Activated B cell treated with CpG ODN at 0.5 μM for 24 hours (primary cell): Measurements from ENCODE around the gene AUP1. TPM values are rescaled to one million over a fixed set of nuclear protein-coding genes. Genes with fewer than 3 reads are reported as not detected.

ENCODE experiments used
- ATAC-seq: fragments of 200-7000 bp; cut with Tn5 transposase; one replicate; pipeline ENCODE4 v1.10.0; 2021; ENCODE audit warnings: low read depth, mild to moderate bottlenecking, moderate library complexity
- CTCF ChIA-PET: fragments of 350-600 bp; sonication (Branson Sonifier 250); formaldehyde crosslinking; loops from one replicate; lab custom pipeline; 2021; ENCODE audit warnings: antibody characterized with exemption; lab: Charles Lee
- POLR2A ChIA-PET: fragments of 350-600 bp; sonication (Branson Sonifier 250); formaldehyde crosslinking; loops from one replicate; lab custom pipeline; 2021; ENCODE audit warnings: antibody characterized with exemption; lab: Charles Lee
- DNase-seq: peaks from one replicate; pipeline ENCODE4 v3.0.0; 2022
- H3K27ac Mint-ChIP-seq: one replicate; pipeline ENCODE4 v1.8.0; 2020; ENCODE audit warnings: mixed read lengths
- H3K27me3 Mint-ChIP-seq: one replicate; pipeline ENCODE4 v1.8.0; 2021; ENCODE audit warnings: mixed read lengths
- H3K36me3 Mint-ChIP-seq: one replicate; pipeline ENCODE4 v1.8.0; 2021; ENCODE audit warnings: low read depth, mixed read lengths
- H3K4me1 Mint-ChIP-seq: one replicate; pipeline ENCODE4 v1.8.0; 2021; ENCODE audit warnings: mixed read lengths
- H3K4me3 Mint-ChIP-seq: one replicate; pipeline ENCODE4 v1.8.0; 2020; ENCODE audit warnings: mild to moderate bottlenecking, mixed read lengths
- H3K9me3 Mint-ChIP-seq: one replicate; pipeline ENCODE4 v1.8.0; 2020; ENCODE audit warnings: mixed read lengths
- intact Hi-C: fragments of 100-400 bp; cut with micrococcal nuclease; formaldehyde crosslinking; loops from one replicate; pipeline ENCODE4 v1.15.1; 2024
- total RNA-seq: library from RNA; stranded (reverse); gene quantifications from 2 replicates; pipeline ENCODE4 v1.2.3, GENCODE V29; 2022
- TF ChIP-seq, protein P1 (sequence below): fragments of 200-600 bp; IDR thresholded peaks from one replicate; pipeline ENCODE4 v1.8.0; 2022; ENCODE audit warnings: antibody characterized with exemption, mild to moderate bottlenecking

AUP1 gene
- total RNA-seq, 1 donor from 2014 or later: 177 TPM

DNA sequence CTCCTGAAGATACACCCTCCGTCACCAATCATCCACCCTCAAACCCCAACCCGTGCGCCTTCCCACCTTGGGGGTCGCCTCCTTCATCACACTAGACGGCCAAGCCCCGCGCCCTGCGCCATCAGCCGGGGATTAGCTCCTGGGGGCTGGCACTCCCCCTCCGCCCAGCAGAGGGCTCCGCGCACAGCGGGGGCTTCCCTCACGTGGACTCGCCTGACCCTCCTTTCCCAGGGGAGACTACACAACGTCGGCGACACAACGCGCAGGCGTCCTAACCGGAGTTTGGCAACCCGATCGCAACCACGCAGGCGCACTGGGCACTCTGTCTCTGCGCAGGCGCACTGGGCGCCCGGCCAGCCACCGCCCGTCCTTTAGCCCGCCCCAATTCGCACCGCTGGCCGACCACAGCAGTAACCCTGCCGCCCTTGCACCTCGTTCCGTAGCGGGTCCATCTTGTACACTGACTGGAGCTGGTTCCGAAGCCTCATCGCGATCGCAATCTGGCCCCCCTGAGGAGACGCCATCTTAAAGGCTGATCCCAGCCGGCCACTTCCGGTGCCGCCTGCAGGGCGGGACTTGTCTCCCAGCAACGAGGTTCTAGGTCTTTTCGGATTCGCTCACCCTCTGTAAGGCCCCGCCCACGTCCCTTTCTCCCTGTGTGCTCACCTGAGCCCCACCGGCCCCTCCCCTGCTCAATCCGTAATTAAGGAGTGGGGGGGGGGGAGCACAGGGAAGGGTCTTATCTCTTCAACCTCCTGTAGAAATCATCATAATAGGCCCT is 22.2 kb downstream of the AUP1 start, which contains the start of gene PCGF1:
Gene PCGF1, minus strand, starts transcription at position 551 of the 781 bp plus-strand sequence. Its CDS starts 27 bp downstream, at position 524.
- H3K4me1 Mint-ChIP-seq: peaks cover 52% of the 10 kb centered on the region
- DNase-seq (peak; percentile 99), ATAC-seq (peak; percentile 85)
- CTCF ChIA-PET: interaction anchor here (0.9 to 3.2 kb wide), 9 partner anchors 9 to 81 kb away, joined by 3 to 30 read pairs (median 5); partner anchors contain the start of genes AUP1, CCDC142, HTRA2 and TTC31
- POLR2A ChIA-PET: interaction anchor here (0.6 to 5.6 kb wide), 16 partner anchors 9 to 1185 kb away, joined by 3 to 63 read pairs (median 7); partner anchors contain the start of genes AUP1, CCDC142, DQX1 and HTRA2
- H3K27ac Mint-ChIP-seq: peak within 1 kb of the TSS; percentile 100
- TF ChIP-seq, protein P1, sequence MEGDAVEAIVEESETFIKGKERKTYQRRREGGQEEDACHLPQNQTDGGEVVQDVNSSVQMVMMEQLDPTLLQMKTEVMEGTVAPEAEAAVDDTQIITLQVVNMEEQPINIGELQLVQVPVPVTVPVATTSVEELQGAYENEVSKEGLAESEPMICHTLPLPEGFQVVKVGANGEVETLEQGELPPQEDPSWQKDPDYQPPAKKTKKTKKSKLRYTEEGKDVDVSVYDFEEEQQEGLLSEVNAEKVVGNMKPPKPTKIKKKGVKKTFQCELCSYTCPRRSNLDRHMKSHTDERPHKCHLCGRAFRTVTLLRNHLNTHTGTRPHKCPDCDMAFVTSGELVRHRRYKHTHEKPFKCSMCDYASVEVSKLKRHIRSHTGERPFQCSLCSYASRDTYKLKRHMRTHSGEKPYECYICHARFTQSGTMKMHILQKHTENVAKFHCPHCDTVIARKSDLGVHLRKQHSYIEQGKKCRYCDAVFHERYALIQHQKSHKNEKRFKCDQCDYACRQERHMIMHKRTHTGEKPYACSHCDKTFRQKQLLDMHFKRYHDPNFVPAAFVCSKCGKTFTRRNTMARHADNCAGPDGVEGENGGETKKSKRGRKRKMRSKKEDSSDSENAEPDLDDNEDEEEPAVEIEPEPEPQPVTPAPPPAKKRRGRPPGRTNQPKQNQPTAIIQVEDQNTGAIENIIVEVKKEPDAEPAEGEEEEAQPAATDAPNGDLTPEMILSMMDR: no peak
- peak within 1 kb of the TSS; percentile 96 for H3K4me3 Mint-ChIP-seq
- intact Hi-C loops: loop anchor here (1.0 to 10.0 kb wide), 10 partner anchors 9 to 327 kb away; partner anchors contain the start of genes AUP1, DOK1, HK2 and HTRA2
- H3K9me3 Mint-ChIP-seq: no peaks in the 10 kb centered on the region
- H3K27me3 Mint-ChIP-seq: peaks cover 24% of the 10 kb centered on the region
- peaks cover 33% of the 10 kb centered on the region for H3K36me3 Mint-ChIP-seq

DNA sequence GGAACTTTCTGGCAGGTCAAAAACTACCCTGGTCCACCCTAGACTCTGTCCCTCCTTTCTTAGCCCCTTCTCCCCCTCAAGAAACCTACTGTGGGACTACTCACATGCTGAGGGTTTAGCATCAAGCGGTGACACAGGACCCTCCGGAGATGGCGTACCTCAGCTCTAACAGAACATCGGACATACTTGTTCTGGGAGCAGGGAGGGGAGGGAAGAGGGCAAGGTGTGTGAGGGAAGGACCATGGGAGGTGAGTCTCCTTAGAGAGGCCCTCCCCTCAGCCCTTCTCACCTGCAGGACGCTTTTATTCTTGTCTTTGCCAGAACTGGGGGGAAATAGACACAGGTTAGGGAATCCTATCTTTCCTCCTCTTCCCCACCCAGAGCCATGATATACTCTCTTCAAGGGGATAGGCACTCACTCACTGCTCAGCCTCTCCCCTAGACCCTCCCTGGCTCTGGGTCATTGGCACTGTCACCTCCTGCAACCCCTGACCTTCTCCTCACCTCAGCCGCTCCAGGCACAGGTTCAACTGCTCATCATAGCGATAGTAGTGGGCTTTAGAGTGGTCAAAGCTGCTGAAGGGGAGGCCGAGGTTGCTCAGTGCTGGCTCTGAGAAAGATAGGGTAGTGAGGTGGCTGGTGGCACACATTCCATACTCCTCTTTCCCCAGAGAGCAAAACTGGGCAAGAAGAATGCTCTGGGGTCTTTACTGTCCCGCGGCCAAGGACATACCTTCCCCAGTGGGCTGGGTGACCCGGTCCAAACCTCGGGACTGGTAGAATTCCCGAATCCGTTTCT is 23.9 kb downstream of the AUP1 start:
- TF ChIP-seq, protein P1: no peak
- POLR2A ChIA-PET: interaction anchor here (2.7 to 5.6 kb wide), 3 partner anchors 10 to 25 kb away, joined by 18 to 63 read pairs (median 35); partner anchors contain the start of genes AUP1, HTRA2 and TLX2
- Mint-ChIP-seq H3K27me3 (peaks cover 28% of the 10 kb centered on the region), H3K36me3 (peaks cover 33% of the 10 kb centered on the region), H3K4me1 (peaks cover 58% of the 10 kb centered on the region), H3K9me3 (no peaks in the 10 kb centered on the region), H3K27ac (no peak overlapping the region), H3K4me3 (no peak overlapping the region)
- ATAC-seq (no peak), DNase-seq (no peak)
- CTCF ChIA-PET: interaction anchor here (1.4 to 3.2 kb wide), 4 partner anchors 23 to 83 kb away, joined by 4 to 30 read pairs (median 14); partner anchors contain the start of genes CCDC142 and TTC31
- intact Hi-C loops: loop anchor here (10.0 kb wide), 2 partner anchors 149 to 329 kb away; partner anchors contain the start of genes HK2 and SEMA4F

GRCh38 chr2:74504591-74504990 is 24.9 kb downstream of the AUP1 start:
- H3K36me3 Mint-ChIP-seq: peaks cover 33% of the 10 kb centered on the region
- no peak for ATAC-seq
- peaks cover 65% of the 10 kb centered on the region for H3K4me1 Mint-ChIP-seq
- H3K9me3 Mint-ChIP-seq: no peaks in the 10 kb centered on the region
- TF ChIP-seq, protein P1: no peak
- ChIA-PET POLR2A (interaction anchor here (1.1 to 2.8 kb wide), 5 partner anchors 11 to 84 kb away, joined by 3 to 35 read pairs (median 4); partner anchors contain the start of genes AUP1, DQX1, HTRA2 and INO80B), CTCF (interaction anchor here (1.0 to 2.5 kb wide), 3 partner anchors 32 to 85 kb away, joined by 3 to 12 read pairs (median 8); partner anchors contain the start of gene MRPL53)
- H3K4me3 Mint-ChIP-seq: peak overlapping the region; percentile 63
- intact Hi-C loops: loop anchor here (10.0 kb wide), 2 partner anchors 150 to 330 kb away; partner anchors contain the start of genes HK2 and SEMA4F
- no peak for DNase-seq
- peaks cover 26% of the 10 kb centered on the region for H3K27me3 Mint-ChIP-seq
- no peak overlapping the region for H3K27ac Mint-ChIP-seq

DNA sequence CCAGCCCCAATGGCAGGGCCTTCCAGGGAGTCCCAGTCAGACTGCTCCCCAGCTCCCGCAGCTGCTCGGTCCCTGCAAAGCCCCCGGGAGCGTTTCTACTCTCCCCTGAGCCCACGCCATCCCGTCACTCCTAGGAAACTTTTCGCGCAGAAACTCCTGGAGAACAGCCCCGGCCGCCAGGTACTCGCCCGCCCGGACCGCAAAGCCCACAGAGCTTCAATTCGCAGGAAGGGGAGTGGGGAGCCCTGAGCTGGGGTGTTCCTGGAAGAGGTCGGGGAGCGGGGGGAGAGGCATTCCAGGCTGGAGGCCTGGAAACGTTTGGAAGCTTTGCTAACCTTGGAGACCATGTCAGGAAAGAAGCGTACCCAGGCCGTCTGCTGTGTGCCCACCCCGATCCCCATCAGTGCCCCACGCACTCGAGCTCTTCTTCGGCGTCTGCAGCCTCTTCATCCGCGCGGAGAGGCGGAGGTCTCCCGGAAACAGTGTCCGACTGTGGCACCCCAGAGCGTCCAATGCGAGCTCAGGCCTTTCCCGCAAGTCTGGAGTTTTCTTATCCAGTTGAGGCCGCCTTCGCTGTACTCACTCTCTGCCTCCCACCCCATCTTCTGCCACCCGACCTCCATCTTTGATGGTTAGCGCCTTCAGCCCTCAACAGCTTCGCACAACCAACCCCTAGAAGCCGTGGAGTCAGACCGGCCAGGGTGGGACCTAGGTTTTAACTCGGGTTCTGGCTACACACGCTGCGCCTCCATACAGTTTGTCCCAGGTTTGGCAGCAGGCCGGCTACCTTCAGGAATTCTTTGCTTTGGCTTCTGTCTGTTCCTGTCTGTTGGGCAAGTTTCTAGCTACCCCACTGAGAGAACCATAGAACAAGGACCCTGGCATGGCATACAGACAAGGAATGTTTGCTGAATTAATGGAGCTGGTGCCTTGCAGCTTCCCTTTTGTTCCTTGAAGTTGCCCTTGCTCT is 25.7 kb downstream of the AUP1 start:
- peak overlapping the region; percentile 63 for H3K27ac Mint-ChIP-seq
- TF ChIP-seq, protein P1: no peak
- CTCF ChIA-PET: interaction anchor here (0.7 to 2.5 kb wide), 8 partner anchors 16 to 86 kb away, joined by 3 to 12 read pairs (median 4); partner anchors contain the start of genes CCDC142, MRPL53 and TTC31
- ATAC-seq (no peak), DNase-seq (no peak)
- H3K4me1 Mint-ChIP-seq: peaks cover 70% of the 10 kb centered on the region
- intact Hi-C loops: loop anchor here (1.0 to 10.0 kb wide), 5 partner anchors 20 to 331 kb away; partner anchors contain the start of genes C2orf81, HK2, SEMA4F and TTC31
- peaks cover 33% of the 10 kb centered on the region for H3K36me3 Mint-ChIP-seq
- H3K4me3 Mint-ChIP-seq: peak overlapping the region; percentile 81
- POLR2A ChIA-PET: interaction anchor here (0.7 to 2.8 kb wide), 13 partner anchors 9 to 85 kb away, joined by 3 to 35 read pairs (median 5); partner anchors contain the start of genes AUP1, CCDC142, DQX1 and HTRA2
- peaks cover 31% of the 10 kb centered on the region for H3K27me3 Mint-ChIP-seq
- H3K9me3 Mint-ChIP-seq: no peaks in the 10 kb centered on the region
